Hematopoietic multipotent progenitor cell treated with erythropoietin and hydrocortisone succinate and interleukin-3 and kit ligand, for 6 days (in vitro differentiated cells): ENCODE data around the gene ARMCX1.
"Not testable (repeated sequence)": the region's sequence is repeated elsewhere in the genome, so short reads cannot be mapped to it uniquely, and the experiment has no call there.

Experiments
- DNase-seq: peaks from one replicate; pipeline ENCODE4 v3.0.0-alpha.2; 2015

ARMCX1 gene

GRCh38 chrX:101550362-101550750, at the start of gene ARMCX1:
Gene ARMCX1 (plus strand): TSS chrX:101550547. CDS start chrX:101552931, 2,384 bp downstream.
- peak; percentile 61 for DNase-seq

- not testable (repeated sequence) for DNase-seq
Observed at GRCh38 chrX:101502929-101503328, 47.4 kb upstream of the ARMCX1 start.

DNA sequence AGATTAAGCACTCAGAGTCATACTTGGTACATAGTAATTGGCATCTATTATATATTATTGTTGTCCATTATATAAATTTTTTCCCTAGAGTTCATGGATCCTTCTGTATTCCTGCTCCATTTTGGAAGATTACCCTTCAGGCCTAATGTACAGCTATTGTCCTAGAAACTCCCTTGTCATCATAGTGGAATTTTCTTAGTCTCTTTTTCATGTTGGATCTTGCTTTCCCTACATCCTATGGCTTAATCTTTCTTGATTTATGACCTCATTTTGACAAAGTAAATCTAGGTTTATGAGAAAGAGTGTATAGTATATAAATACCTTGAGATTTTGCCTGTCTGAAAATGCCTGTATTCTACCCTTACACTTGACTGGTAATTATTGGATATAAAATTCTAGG, 43.0 kb upstream of the ARMCX1 start:
- DNase-seq: no peak

DNA sequence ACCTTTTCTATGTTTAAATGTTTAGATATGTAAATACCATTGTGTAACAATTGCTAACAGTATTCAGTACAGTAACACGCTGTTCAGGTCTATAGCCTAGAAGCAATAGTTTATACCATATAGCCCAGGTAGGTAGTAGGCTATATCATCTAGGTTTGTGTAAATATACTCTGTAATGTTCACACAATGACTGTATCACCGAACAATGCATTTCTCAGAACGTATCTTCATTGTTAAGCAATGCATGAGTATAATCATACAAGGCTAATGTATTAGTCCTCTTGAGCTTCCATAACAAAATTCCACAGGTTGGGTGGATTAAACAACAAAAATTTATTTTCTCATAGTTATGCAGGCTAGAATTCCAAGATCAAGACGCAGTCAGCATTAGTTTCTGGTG, 42.4 kb upstream of the ARMCX1 start:
- no peak for DNase-seq

GRCh38 chrX:101530944-101531343, 19.4 kb upstream of the ARMCX1 start:
- no peak for DNase-seq

DNA sequence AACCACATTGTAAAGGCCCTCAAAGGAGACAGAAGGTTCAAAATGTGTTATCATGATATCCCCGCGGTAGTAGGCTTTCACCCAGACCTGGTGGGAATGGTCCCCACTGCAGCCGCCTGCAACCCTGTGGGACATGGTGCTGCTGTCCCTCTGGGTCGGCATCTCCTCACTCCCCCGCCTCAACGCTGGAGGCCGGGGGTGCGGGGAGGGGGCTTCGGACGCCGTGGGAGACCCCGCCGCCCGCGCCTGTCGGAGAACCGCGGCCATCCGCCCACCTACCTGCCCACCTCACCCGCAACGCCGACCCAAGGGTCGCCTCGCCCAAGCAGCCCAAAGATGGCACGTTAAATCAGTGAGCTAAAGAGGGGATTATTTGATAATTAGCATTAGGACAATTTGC, 11.2 kb upstream of the ARMCX1 start:
- no peak for DNase-seq

- DNase-seq: peak; percentile 10
Observed at GRCh38 chrX:101550751-101551379, 518 bp downstream of the ARMCX1 start.

DNA sequence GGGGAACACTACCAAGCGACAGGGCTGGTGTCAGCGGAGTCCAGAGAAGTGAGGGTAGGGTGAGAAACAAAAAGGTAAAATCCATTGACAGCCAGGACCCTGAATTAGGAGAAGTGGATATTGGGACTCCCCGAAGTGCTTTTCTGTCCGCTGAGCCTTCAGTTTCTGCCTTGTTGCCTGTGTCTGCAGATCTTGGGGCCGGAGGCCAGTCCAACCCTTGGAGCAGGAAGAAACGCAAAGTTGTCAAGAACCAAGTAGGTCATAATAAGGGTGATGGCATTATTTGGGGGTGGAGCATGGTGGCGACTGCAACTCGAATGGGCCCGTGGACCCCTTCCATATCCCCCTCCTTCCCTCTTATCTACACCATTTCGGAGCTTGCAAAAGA, 1.0 kb downstream of the ARMCX1 start:
- no peak for DNase-seq

- no peak for DNase-seq
Observed at GRCh38 chrX:101552714-101553113, 2.4 kb downstream of the ARMCX1 start.

DNA sequence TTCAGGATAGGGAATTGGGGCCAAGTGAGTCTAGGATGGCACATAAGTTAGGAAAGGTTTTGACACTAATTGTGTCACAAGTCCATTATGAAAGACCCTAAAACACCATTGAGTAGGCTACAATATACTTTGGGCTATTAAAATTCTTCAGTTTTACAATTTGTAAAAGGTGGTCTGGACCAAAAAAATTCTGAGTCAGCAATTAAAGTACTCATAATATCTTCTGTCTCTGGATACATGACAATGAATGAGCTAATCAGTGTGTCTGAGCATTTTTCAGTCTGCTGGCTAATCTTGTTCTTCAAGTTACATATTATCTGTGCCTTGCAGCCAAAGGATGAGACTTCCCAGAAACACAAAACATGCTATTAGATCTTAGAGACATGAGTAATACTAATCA, 14.3 kb downstream of the ARMCX1 start:
- DNase-seq: peak; percentile 1

DNA sequence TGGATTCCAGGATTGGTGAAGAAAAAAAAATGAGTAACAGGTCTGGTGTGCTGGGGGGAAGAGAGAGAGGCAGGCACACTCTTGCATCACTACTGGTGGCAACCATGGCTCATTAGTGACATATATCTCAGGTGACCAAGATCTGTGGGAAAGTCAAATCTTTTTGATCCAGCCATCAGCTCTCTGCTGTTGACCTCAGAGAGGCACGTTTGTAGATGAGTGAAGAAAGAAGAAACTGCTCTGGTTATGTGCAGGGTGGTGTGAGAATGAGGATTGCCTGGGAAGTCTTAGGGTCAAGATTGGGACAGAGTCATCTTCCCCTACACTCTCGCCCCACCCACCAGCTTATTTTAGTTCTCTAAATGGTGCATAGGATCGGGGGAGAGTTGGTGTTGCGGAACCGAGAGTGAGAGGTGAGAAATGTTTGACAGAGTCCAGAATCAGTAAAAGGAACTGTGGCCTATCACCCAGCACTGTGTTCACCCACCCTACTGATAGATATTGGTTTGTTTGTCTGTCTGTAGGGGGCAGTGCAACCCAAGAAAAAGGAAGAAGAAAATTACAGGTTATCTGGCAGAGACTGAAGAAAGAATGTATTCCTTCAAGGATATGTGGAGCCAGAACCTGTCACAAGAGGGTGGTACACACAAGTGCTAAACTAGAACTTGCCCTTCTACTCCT, 45.5 kb downstream of the ARMCX1 start:
- DNase-seq: peak; percentile 69

DNA sequence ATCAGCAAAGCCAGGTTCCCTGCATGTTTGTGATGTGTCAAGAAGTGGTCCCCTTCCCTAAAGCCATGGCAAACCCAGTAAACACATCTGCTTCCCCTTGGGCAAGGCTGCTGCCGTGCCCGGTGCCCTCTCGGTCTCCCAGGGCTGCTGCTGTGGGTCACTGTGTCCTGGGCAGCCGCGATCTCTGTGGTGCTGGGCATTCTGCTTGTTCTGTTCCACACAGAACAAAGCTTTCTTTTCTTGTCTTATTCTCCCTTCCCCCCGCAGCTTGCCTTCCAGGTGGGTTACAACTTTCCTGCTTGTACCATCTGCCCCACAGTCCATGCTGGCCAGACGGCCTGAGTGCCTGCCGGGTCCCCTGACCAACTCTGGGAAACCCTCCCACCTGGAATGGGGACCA, 49.2 kb downstream of the ARMCX1 start:
- not testable (repeated sequence) for DNase-seq

DNA sequence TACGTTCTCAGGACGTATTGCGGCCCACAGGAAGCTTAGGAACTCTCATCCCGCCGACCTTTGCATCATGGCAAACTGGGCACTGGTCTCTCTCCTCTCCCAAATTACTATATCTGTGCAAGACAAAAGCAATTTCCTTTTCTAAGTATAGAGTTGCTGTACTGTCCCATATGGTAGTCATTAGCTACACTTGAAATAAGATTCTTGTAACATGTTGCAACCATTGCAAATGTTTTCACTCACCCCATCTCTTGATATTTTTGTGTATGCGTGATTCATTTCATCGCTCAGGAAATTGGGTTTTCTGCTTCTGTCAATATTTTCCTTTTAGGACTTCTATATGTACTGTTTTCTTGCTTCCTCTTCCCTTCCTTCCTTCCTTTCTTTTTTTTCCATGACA, 51.7 kb downstream of the ARMCX1 start:
- DNase-seq: no peak
